IPS-18a (cell line): ENCODE data around the gene GADD45B.

ENCODE experiments used
- H3K27ac ChIP-seq: one replicate; pipeline ENCODE4 v1.5.1; 2013; ENCODE audit warnings: low read length
- H3K27me3 ChIP-seq: one replicate; pipeline ENCODE4 v1.6.1; 2013; ENCODE audit warnings: mild to moderate bottlenecking, low read length; ENCODE audit not compliant: control insufficient read depth, insufficient read depth
- H3K36me3 ChIP-seq: one replicate; pipeline ENCODE4 v1.6.1; 2013; ENCODE audit warnings: low read depth, low read length; ENCODE audit not compliant: control insufficient read depth
- H3K4me1 ChIP-seq: one replicate; pipeline ENCODE4 v1.6.1; 2013; ENCODE audit warnings: low read depth, low read length; ENCODE audit not compliant: control insufficient read depth
- H3K4me3 ChIP-seq: one replicate; pipeline ENCODE4 v1.5.1; 2013; ENCODE audit warnings: low read length
- H3K9ac ChIP-seq: one replicate; pipeline ENCODE4 v1.6.1; 2013; ENCODE audit warnings: mild to moderate bottlenecking, low read length, moderate library complexity
- H3K9me3 ChIP-seq: one replicate; pipeline ENCODE4 v1.6.1; 2013; ENCODE audit warnings: low read depth, low read length; ENCODE audit not compliant: control insufficient read depth

The GADD45B gene

DNA sequence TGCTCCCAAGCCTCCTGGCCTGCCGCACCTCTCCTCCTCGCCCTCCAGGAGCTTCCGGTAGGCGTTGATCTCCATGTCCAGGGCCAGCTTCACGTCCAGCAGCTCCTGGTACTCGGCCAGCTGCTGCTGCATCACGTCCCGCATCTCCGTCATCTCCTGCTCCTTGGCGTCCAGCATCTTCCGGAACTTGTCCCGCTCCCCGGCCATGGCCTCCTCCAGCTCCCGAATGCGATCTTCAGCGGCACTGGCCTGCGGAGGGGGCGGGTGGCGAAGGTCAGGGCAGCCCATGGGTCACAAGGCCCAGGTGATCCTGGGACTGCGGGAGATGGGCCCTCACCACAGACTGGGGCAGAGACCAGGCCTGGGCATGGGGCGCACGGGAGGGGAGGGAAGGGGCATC, 41.7 kb upstream of the GADD45B start:
- Histone ChIP-seq H3K9me3 (no peaks in the 10 kb centered on the region), H3K27me3 (no peaks in the 10 kb centered on the region), H3K9ac (no peak overlapping the region), H3K27ac (no peak overlapping the region), H3K4me3 (no peak overlapping the region), H3K4me1 (no peaks in the 10 kb centered on the region), H3K36me3 (peaks cover 40% of the 10 kb centered on the region)

DNA sequence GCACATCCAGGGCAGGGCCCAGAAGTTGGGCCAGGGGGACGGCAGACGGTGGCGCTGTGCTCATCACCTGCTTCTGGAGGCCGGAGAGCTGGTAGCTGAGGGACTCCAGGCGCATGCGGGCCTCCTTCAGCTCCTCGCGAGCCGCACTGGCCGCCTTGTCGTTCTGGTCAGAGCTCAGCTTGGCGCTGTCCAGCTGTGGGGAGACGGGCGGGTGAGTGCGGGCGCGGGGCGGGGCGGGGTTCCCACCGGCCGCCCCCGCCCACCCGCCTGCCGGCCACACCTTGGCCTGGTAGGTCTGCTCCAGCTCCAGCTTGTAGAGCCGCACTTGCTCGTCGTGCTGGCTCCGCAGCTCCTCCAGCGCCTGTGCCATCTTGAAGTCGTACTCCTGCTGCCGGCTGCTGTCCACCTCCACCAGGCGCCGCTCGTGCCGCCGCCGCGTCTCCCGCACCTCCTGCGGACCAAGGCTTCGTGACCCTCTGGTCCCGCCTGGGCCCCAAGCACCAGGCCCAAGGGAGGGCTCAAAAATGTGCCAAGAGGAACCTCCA, 41.1 kb upstream of the GADD45B start:
- Histone ChIP-seq H3K9ac (no peak overlapping the region), H3K27me3 (no peaks in the 10 kb centered on the region), H3K9me3 (no peaks in the 10 kb centered on the region), H3K27ac (no peak overlapping the region), H3K4me1 (no peaks in the 10 kb centered on the region), H3K36me3 (peaks cover 38% of the 10 kb centered on the region), H3K4me3 (no peak overlapping the region)

DNA sequence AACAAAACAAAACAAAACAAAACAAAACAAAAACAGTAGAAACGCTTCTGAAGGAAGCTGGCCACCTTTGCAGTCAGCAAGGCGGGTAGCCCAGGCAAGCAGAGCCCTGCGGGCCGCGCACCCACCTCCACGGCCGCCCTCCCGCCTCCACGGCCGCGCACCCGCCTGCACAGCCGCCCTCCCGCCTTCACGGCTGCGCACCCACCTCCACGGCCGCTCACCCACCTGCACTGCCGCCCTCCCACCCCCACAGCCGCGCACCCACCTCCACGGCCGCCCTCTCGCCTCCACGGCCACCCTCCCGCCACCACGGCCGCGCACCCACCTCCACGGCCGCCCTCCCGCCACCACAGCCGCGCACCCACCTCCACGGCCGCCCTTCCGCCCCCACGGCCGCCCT, 39.5 kb upstream of the GADD45B start:
- Histone ChIP-seq H3K4me1 (no peaks in the 10 kb centered on the region), H3K9ac (no peak overlapping the region), H3K4me3 (no peak overlapping the region), H3K9me3 (no peaks in the 10 kb centered on the region), H3K27me3 (no peaks in the 10 kb centered on the region), H3K36me3 (peaks cover 30% of the 10 kb centered on the region), H3K27ac (no peak overlapping the region)

DNA sequence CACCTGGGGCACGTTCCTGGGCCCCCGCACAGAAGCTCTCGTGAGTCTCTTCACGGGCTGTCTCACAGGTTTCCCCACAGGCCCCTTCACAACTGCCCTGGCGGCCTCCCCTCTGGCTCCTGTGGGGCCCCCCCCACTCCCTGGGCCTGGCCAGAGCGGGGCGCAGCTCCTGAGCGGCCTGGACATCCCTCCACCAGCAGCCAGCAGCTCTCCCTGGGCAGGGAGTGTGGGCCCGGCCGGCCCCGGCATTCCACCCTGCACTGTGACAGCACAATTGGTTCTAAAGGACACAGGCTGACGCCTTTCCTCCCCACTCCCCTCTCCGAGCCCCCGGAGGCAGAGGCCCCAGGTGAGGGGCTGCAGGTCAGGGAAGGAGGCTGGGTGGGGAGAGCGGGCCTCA, 39.0 kb upstream of the GADD45B start:
- H3K4me1 ChIP-seq, result no peaks in the 10 kb centered on the region
- H3K27me3 ChIP-seq, result no peaks in the 10 kb centered on the region
- no peak overlapping the region for H3K27ac ChIP-seq
- no peaks in the 10 kb centered on the region for H3K9me3 ChIP-seq
- H3K4me3 ChIP-seq, result no peak overlapping the region
- H3K36me3 ChIP-seq, result peaks cover 34% of the 10 kb centered on the region
- no peak overlapping the region for H3K9ac ChIP-seq

DNA sequence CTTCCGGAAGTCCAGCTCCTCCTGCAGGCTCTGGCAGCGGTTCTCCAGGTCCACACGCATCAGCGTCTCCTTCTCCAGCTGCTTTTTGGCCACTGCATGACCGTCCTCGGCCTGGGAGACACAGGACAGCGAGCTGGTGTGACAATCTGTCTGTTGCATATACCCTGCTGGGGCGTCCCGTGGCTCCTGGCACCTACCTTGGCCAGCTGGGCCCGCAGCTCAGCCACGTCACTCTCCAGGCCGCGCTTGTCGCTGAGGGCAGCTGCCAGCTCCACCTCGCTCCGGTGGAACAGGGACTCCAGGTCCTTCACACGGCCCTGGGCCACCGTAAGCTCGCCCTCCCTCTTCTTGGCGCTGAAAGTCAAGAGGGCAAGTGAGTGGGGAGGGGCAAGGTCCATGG, 37.7 kb upstream of the GADD45B start:
- Histone ChIP-seq H3K27ac (no peak overlapping the region), H3K4me1 (no peaks in the 10 kb centered on the region), H3K9ac (no peak overlapping the region), H3K36me3 (peaks cover 43% of the 10 kb centered on the region), H3K4me3 (no peak overlapping the region), H3K27me3 (no peaks in the 10 kb centered on the region), H3K9me3 (no peaks in the 10 kb centered on the region)

DNA sequence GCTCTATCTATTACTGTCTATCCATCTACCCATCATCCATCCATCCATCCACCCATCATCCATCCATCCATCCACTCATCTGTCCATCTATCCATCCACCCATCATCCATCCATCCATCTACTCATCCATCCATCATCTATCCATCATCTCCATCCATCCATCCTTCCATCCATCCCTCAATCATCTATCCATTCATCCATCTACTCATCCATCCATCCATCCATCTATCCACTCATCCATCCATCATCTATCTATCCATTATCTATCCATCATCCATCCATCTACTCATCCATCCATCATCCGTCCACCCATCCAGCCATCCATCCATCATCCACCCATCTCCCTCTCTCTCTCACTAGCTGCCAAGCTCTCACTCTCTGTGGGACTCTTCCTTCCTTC, 35.4 kb upstream of the GADD45B start:
- no peaks in the 10 kb centered on the region for H3K27me3 ChIP-seq
- H3K36me3 ChIP-seq, result peaks cover 43% of the 10 kb centered on the region

DNA sequence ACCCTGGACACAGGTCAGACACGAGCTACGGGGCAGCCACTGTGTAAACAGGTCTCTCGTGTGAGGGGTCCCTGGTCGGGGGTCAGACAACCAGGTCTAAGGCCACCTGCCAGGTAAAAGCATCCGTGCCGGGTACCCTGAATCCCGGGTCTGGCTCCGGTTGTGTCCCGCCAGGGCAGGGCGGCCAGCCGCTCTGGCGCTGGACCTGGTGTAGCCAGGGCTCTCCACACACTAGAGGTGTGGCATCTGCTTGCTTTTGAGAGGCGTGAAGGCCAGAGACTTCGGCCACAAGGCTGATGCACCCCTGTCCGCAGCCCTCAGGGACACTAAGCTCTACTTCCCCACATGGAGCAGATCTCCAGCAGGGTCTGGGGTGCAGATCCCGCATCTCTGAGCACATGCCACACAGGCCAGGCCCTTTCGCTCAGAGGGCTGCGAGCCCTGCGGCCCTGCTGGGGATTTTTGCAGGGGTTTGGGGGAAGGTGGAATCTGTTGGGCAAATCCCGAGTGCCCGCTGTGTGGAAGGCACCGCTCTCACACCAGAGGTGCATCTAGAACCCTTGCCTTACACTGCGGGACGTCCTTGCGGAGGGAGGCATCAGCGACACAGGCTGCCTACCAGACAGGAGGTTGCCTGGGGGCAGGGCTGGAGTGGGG, 34.7 kb upstream of the GADD45B start:
- Histone ChIP-seq H3K27me3 (no peaks in the 10 kb centered on the region), H3K9me3 (no peaks in the 10 kb centered on the region), H3K4me1 (no peaks in the 10 kb centered on the region), H3K36me3 (peaks cover 42% of the 10 kb centered on the region), H3K27ac (no peak overlapping the region), H3K9ac (no peak overlapping the region), H3K4me3 (no peak overlapping the region)

More for the DNA sequence above, 35.4 kb upstream of the GADD45B start:
- Histone ChIP-seq H3K27ac (no peak overlapping the region), H3K4me3 (no peak overlapping the region), H3K4me1 (no peaks in the 10 kb centered on the region), H3K9ac (no peak overlapping the region), H3K9me3 (no peaks in the 10 kb centered on the region)

DNA sequence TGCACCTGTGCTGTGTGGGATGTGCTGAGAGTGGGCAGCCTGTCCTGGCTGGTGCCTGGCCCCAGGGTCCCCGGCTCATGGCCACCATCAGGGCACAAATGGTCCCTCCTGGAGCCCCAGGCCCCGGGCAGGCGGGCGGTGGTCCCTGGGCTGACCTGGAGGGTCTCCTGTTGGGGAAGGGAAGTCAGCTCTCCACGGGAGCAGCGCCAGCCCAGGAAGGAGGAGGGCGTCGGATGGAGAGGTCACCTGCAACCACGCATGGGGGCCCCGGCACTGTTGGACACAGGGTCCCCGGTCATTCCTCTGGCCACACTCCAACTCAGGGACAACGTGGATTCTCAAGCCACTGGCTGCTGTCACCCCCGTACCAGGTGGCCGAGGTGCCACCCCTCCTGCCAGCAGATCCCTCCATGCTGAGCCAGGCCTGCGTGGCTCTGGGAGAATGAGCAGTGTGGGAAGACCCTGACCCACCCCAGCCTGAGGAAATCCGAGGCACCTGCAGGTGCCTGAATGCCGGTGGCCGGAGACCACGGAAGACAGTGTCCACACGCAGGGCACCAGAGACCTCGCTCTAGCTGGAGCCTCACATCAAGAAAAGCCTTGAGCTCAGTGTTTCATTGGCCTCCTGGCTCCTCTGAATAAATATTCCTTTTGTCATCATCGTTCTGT, 32.7 kb upstream of the GADD45B start:
- Histone ChIP-seq H3K4me3 (no peak overlapping the region), H3K4me1 (no peaks in the 10 kb centered on the region), H3K9ac (no peak overlapping the region), H3K27me3 (no peaks in the 10 kb centered on the region), H3K9me3 (no peaks in the 10 kb centered on the region), H3K36me3 (peaks cover 32% of the 10 kb centered on the region), H3K27ac (no peak overlapping the region)

DNA sequence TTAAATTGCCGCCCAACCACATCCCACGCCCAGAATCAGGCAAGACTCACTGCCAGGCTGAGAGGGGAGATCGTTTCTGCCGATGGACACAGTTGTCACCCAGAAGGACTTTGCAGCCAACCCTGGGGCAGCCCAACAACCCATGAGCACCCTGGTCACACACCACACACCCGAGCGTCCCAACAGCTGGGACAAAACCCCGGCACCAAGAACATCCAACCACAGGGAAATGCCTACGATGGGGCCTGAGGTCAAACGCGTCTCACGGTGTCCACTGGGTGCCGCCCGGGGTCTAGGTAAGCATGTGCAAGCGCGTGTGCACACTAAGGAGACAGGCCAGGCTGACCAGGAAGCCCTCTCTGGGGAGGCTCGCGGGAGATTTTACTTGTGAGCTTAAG, 32.1 kb upstream of the GADD45B start:
- H3K4me3 ChIP-seq, result no peak overlapping the region
- no peak overlapping the region for H3K27ac ChIP-seq

DNA sequence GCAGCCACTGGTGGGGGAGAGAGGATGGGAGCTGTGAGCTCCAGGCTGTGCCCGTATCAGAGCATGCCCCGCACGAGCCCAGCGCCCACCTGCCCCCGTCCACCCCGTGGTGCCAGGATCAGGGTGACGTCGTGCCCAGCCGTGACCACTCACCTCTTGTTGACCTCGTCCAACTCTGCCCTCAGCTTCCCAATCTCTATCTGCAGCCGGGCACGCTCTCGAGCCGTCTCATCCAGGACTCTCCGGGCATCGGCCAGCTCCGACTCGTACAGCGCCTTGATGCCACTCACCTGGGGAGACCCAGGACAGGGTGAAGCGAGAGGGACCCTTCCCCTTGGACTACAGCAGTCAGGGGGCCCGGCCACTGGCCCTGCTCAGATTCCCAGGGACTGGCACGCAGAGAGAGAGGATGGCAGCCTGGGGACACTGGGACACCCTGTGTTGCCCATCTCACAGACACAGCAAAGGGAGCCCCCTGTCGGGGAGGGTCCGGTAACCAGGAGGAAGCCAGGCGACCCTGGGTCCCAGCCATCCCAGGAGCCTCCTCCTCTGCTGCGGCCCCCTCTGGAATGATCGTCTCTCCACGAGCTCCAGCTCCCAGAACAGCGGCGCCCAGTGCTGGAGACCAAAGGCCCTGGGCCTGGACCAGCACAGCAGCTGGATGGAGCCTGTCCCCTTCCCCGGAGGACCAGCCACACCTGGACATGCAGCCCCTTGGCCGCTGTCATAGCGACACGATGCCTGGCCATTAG, 31.5 kb upstream of the GADD45B start:
- H3K36me3 ChIP-seq, result peaks cover 38% of the 10 kb centered on the region
- H3K9me3 ChIP-seq, result no peaks in the 10 kb centered on the region
- H3K9ac ChIP-seq, result no peak overlapping the region
- no peak overlapping the region for H3K27ac ChIP-seq
- H3K4me1 ChIP-seq, result no peaks in the 10 kb centered on the region
- H3K27me3 ChIP-seq, result no peaks in the 10 kb centered on the region
- no peak overlapping the region for H3K4me3 ChIP-seq

More for the DNA sequence above, 32.1 kb upstream of the GADD45B start:
- Histone ChIP-seq H3K36me3 (peaks cover 32% of the 10 kb centered on the region), H3K4me1 (no peaks in the 10 kb centered on the region), H3K27me3 (no peaks in the 10 kb centered on the region), H3K9me3 (no peaks in the 10 kb centered on the region), H3K9ac (no peak overlapping the region)

DNA sequence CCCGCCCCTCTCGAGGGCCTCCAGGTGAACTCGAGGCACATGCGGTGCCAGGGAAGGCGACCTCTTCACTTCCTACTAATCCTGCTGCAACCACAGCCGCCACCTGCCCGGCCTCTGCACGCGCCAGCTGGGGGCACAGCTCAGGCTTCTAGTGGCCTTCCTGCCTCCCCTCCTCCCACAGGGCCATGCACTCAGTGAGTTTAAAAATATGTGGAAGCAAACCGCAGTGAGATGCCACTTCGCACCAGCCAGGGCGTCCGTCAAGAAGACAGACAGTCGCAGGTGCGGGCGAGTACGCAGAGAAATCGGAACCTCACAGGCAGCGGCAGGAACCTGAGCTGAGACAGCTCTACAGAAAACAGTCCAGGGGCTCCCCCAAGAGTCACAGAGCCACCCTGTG, 29.5 kb upstream of the GADD45B start:
- Histone ChIP-seq H3K4me1 (no peaks in the 10 kb centered on the region), H3K9me3 (no peaks in the 10 kb centered on the region), H3K27ac (no peak overlapping the region), H3K9ac (no peak overlapping the region), H3K36me3 (peaks cover 35% of the 10 kb centered on the region), H3K27me3 (no peaks in the 10 kb centered on the region), H3K4me3 (no peak overlapping the region)
